Measurements from ENCODE around the gene PTEN.

PTEN gene

DNA sequence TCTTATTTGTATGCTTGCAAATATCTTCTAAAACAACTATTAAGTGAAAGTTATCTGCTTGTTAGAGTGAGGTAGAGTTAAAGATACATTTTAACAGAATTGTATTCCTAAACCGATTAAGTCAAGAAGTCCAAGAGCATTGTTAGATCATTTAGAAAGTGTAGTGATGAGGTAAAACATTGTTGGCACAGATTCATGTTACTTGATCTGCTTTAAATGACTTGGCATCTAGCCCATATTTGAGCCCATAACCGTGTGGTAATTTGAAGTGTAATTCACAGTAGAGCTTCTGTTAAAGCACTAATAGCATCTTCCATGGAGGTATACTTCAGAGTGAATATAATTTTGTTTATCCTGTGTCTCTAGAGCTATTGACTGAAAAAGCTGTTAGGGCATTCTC is 62.1 kb downstream of the PTEN start:
- peak; percentile 32 for DNase-seq

DNA sequence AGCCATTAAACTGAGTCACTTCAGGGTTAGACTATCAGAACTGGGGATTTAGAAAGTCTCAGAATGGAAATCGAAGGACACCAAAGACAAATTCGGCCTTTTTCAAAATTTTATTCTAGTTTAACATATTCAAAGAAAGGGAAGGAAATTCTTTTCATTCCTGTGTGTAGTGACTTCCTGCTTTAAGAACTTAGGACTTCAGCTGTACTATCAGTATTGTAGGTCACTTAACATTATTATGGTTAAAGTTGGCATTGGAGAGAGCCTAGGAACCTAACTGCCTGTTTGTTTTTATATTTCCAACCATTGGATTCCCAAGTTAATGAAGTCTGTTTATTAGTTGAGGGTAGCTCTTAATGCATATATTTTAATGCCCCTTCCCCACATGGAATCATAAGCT is 63.7 kb downstream of the PTEN start:
- no peak for DNase-seq

DNA sequence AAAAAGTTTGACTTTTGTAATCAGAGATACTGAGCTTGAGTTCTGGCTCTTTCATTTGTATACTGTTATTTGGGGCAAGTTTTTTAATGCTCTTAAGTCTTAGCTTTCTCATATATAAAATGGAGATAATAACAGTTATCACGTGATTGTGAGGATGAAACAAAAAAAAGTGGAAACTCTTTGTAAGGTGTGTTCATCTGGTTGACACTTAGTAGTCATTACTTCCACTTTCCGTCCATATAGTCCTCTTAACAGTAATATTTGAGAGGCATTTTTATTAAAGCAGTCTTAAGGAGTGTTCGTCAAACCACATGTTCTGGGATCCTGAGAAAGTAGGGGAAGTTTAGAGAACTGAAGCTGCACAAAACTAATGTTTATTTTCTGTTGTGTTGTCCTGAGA is 65.6 kb downstream of the PTEN start:
- DNase-seq: no peak

DNA sequence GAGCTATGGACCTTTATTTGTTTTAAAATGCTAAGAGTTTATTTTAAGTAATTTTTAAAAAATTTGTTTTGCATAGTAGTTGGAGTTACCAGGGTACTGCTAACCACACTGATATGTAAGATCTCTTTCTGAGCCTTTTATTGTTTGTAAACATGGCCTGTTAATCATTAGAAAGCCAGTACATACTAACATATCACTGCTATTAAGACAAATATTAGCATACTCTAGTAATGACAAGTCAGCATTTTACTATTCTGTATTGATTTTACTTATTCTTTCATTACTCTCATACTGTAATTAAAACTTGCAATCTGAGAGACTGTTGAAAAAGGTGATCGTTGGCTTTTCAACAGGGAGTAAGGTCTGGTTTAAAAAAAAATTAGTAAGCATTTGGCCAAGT is 66.7 kb downstream of the PTEN start:
- DNase-seq: no peak

DNA sequence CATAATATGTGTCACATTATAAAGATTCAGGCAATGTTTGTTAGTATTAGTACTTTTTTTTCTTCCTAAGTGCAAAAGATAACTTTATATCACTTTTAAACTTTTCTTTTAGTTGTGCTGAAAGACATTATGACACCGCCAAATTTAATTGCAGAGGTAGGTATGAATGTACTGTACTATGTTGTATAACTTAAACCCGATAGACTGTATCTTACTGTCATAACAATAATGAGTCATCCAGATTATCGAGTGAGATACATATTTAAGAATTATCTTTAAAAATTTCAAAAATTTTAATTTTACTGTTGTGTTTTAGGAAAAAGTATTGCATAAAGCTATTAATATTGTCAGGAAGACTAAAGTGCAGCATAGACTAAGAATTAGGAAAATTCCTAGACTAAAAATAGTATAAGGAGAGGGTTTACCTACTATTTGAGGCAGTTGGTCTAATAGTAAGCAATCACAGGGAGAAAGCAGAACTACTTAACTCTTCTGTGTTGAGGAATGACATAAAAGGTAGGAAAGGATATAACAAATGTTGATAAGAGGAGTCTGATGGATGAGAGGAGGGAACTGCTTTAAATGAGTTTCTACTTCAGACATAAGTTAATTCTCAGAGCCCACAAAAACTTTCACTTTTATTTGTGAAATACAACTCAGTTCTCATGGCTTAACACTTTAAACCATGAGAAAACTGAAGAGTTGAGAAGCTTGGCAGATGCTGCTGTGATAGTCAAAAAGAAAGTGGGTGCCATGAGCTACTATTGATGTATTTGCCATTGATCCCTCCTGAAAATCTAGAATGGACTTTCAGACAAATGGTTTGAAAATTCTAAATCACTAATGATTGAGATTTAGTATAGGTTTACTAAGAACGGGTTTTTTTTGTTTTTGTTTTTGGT is 67.8 kb downstream of the PTEN start:
- DNase-seq: no peak

DNA sequence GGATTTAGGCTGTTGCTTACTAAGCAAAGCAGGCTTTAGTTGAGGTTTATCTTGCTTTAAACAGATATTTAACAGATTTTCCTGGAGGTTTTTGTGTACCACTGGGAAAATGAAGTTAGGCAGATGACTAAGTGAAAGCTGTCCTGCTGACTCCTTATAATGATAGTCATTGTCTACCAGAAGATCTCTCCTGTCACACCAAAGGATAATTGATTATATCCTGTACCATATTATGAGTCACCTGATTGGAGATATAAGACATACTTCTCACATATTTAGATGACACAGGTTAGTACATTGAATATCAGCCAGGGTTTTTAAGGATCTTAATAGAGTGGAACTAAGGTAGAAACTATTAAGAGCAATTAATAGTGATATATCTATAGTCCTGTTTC is 68.4 kb downstream of the PTEN start:
- no peak for DNase-seq

DNA sequence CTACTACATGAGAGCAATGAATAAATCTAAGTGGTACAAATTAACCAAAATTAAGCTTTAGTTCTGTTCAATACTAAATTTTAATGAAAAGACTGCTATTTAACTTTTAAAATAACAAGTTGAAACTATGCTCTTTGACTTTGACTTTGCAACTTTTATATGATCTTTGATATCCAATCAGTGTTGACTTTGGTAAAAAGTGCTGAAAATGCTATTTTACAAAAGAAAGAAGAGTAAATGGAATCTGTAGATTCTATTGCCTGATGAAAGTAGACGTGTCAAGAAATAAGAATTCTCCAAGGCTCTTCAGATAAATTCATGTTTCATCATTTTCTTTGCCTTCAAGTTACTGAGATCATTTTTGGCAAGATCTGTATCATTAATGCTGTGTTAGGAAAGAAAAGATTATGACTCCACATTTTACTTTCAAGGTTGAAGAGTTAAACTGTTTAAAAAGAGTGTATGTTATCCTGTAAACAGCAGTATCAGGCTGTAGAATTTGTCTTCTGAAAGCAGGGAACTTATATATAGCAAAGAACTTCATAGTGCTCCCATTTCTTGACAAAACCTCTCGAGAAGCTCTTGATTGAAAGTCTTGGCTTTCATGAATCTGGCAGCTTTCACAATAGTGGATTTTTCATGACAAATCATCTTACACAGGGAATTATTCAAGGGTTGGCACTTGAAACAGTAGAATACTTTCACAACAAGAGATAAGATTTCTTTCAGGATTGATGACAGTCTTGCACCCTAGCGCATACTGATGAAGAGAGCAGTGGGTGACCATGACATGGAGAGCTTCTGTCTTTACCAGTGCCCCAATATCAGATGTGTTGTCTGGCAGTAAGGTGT is 72.1 kb downstream of the PTEN start:
- no peak for DNase-seq

DNA sequence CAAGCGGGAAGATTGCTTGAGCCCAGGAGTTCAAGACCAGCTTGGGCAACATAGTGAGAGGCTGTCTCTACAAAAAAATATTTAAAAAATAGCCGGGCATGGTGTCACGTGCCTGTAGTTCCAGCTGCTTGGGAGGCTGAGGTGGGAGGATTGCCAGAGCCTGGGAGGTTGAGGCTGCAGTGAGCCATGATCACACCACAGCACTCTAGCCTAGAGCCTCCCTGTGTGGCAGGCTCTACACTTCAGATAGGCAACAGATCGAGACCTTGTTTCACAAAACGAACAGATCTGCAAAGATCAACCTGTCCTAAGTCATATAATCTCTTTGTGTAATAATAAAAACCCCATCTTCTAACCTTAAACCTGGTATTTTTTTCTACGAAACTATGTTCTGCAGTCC is 76.8 kb downstream of the PTEN start:
- no peak for DNase-seq

DNA sequence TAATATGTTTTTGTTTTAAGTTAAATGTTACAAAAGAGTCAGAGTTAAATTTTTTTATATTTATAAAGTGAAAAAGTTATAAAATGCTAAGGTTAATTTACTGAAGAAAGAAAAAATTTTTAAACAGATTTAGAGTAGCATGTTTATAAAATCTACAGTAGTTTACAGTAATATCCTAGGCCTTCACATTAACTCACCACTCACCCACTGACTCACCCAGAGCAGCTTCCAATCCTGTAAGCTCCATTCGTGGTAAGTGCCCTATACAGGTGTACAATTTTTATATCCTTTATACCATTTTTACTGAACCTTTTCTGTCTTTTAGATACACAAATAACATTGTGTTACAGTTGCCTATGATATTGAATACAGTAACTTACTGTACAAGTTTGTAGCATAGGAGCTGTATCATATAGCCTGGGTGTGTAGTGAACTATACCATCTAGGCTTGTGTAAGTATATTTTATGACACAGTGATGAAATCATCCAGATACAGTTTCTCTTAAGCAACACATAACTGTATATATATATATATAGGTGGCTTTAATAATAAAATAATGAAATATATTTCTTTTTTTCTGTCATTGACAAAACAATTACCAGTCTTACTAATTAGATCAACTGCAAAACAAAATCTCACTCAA is 79.6 kb downstream of the PTEN start:
- no peak for DNase-seq

DNA sequence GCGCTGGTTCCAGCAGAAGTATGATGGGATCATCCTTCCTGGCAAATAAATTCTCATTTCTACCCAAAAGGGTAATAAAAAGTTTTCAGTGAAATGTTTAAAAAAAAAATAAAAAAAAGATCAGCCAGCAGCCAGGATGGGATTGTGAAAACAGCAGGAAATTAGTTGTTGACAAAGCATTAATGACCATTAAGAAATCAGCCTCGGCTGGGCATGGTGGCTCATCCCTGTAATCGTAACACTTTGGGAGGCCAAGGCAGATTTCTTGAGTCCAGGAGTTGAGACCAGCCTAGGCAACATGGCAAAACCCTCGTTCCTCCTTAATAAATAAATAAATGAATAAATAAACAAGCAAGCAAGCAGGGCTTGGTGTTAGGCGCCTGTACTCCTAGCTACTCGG is 82.6 kb downstream of the PTEN start:
- no peak for DNase-seq

DNA sequence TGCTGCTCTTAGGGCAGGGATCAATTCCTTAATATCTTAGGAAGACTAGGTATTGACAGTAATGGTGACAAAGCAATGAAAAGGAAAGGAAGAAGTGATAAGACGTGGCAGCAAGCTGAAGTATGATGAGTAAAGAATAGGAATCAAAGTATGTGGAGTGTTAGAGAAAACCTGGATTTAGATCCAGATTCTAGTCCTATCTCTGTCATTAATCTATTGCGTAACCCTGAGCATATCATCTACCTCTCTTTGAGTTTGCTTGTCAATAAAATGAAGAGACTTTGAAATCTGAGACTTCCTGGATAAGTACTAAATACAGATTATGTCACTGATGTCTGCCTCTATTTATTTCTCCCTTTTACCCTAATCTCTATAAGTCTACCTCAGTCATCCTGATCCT is 89.2 kb downstream of the PTEN start:
- no peak for DNase-seq

DNA sequence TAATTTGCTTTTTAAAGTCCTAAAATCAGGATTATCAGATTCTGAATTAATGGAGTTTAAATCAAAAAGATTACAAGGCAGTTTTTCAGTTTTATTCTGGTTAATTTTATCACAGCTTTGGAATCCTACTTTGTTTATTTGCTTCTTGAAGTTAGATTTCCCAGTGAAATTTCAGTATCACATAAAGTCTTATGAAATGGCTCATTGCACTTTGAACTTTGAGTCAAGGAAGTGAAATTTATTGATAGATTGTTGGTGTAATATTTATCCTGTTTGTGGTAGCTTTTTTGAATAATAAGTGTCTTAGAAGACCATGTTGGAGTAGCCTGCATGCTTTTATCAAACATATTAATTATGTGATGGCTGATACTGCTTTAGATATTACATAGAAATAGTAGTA is 92.6 kb downstream of the PTEN start:
- no peak for DNase-seq

DNA sequence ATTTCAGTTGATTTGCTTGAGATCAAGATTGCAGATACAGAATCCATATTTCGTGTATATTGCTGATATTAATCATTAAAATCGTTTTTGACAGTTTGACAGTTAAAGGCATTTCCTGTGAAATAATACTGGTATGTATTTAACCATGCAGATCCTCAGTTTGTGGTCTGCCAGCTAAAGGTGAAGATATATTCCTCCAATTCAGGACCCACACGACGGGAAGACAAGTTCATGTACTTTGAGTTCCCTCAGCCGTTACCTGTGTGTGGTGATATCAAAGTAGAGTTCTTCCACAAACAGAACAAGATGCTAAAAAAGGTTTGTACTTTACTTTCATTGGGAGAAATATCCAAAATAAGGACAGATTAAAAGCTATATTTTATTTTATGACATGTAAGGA is 94.3 kb downstream of the PTEN start:
- DNase-seq: no peak

DNA sequence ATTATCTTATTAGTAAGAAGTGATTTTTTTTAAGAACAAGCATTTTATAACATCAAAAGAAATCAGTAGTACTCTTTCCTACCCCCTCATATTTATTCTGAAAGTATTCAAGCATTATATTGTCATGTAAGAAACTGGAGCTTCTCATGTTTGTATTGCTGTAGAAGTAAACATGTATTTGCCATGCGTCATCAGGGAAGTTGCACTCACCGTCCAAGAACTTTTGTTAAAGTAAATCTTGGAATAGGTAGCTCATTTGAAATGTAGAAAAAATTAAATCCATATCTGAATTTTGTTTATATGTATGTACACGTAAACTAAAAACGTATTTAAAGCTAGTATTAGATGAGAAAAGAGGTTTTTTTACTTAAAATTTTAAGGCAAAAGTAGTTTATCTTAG is 96.8 kb downstream of the PTEN start:
- DNase-seq: no peak

DNA sequence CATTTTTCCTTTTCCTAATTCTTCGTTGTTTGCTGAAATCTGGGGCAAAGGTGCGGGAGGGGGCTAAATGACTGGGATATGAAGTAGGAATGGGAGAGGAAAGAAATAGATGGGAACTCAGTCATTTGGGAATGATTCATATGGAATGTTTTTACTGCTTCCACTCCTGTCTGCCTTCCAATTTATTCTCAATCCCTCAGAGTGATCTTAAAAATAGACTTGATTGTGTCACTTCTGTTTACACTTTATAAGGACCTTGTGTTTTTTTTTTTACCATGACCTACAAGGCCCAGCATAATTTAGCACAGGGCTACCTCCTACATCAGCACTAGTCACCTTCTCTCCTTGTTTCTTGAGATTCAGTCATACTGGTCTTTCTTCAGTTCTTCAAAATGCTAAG is 97.9 kb downstream of the PTEN start:
- DNase-seq: no peak

DNA sequence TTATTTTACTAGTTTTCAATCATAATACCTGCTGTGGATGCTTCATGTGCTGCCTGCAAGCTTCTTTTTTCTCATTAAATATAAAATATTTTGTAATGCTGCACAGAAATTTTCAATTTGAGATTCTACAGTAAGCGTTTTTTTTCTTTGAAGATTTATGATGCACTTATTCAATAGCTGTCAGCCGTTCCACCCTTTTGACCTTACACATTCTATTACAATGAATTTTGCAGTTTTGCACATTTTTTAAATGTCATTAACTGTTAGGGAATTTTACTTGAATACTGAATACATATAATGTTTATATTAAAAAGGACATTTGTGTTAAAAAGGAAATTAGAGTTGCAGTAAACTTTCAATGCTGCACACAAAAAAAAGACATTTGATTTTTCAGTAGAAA is 103.0 kb downstream of the PTEN start:
- DNase-seq: no peak

DNA sequence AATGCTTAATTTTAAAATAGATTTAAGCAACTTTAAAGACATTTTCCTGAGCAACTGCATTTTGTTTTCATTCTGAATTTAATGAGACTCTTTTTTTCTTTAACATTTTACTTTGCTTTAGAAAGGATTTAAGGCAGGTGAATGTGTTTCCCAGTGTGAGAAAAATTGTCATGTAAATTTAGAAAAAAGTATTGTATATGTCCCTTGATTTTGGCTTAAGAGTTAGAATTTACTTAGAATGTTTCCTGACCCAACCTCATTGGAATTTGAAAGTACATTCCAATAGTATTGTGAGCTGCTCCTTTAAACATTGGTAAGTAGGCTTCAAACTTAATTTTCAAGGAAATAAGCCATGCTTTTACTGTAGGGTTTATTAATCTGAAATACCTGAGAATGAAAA is 110.2 kb downstream of the PTEN start:
- DNase-seq: no peak

DNA sequence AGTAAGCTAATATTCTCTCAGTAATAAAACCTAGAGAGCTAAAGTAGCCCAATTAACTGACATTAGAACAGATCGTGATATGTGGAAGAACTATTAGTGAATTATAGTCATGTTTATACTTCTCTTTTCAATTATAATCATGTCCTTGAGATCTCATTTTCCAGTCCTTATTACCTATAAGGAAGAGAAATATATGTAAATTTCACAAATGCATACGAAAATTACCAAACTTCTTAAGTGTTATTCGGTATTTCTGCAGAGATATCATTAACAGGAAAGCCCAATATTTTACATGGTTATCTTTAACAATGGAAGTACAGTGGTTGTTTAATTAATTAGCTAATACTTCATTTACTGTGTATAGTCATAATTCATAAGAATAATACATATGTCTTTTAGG is 110.7 kb downstream of the PTEN start:
- no peak for DNase-seq

DNA sequence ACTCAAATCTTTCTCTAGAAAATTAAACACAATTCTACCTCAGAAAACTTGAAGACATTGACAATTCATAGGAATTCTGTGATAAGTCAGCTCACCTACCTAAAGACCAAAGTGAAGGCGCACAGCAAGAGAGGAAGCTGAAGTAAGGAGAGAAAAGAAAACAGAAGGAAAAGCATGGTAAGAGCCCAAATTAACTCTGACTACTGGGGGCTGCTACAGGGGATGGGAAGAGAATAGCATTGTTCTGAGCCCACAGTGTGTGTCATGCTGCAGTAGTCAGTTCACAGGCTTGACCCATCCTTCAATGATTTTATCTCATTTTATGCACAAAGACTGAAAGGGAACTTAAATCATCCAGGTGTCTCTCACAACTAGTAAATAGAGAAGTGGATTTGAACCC is 111.3 kb downstream of the PTEN start:
- no peak for DNase-seq

DNA sequence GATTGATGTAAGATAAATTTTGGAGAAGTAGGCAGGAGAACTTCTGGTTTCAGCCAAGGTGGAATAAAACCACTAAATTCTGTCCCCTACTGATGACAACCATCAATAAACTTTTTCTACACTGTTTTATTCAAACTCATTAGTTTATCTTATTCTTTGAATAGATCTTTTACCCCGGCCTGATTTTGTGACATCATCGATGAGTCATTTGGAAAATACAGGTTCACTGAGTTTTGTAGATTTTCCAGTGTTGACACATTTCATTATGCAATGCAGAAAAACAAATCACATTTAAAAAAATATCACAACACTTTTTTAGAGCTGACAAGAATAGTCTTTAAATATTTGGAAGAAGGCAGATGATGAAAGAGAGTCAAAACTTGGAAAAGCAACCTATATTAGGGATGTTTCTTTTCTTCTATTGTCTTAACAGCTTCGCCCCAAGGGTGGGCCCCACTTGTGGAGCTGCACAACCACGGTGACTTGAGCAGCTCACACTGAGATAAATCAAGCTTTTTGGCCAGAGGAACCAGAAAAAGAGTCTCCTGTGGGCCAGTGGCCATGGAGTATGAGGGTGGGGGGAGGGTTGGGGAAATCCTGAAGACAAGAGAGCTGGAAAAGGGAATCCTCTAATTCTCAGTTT is 112.8 kb downstream of the PTEN start:
- DNase-seq: no peak

DNA sequence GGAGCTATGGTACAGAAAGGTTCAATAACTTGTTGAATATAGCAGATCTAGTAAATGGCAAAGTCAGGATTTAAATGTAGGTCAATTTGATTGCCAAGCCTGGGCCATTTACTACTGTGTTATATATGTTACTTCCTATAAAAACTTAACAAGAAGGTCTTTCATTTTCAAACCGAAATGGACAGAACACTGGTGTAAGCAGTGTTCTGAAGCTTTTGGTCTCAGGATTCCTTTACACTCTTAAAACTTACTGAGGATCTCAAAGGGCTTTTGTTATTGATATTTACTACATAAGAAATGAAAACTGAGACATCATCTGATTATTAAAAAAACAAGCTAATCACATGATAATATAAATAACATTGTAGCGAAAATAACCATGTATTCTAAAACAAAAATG is 114.7 kb downstream of the PTEN start:
- no peak for DNase-seq

DNA sequence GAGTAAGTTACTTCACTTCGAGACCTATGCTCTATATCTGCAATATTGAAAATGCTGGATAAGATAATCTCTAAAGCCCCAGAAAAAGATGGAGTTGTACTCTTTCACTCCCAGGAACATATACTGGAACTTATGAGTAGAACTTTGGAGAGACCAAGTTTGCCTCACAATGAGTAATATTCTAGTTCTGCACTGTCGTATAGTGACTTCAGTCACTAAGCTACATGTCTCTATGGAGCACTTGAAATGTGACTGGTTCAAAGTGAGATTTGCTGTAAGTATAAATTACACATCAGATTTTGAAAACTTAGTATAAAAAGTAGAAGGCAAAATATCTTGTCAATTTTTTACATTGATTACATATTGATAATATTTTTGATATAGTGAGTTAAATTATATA is 116.4 kb downstream of the PTEN start:
- no peak for DNase-seq

DNA sequence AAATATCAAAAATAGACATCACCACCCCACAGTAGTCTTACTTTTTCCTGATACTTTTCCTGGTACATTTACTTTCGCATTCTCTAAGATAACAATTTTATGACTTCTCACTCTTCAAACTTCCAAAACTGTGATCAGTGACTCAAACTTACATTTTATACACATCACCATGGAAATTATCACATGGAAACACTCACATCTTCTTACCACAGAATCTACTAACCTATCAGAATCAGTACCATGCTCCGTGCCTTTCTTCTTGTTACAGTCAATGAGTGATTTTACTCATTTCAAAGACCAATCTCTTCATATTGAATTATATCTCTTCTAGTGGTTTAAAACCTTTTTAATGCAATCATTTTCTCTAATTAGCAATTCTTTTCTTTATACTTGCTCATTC is 120.3 kb downstream of the PTEN start:
- no peak for DNase-seq

Measured in NCI-H1048 (cell line).